ENCODE data around the gene PGAP2. TPM values are rescaled to one million over a fixed set of nuclear protein-coding genes. Genes with fewer than 3 reads are reported as not detected.

Gene PGAP2
- total and polyA plus RNA-seq, 2 of the 13 experiments (the other 11 are each of a cell fraction or from before 2014, with no cell fraction given), result 21.5 to 47.8 TPM

GRCh38 chr11:3841426-3842350 is 33.3 kb downstream of the PGAP2 start (continued):
- TF ChIP-seq NONO (IDR thresholded peaks at IDR 0.05), result no peak
- 0 out of 2 replicates have a peak, but pooled peaks have one; percentile 16 for TF ChIP-seq NONO (CRISPR knock-in tag; conservative IDR thresholded peaks at IDR 0.05)
- no peak for TF ChIP-seq HNF4G (IDR thresholded peaks at IDR 0.05; ENCODE audit: borderline replicate concordance, low read depth, low read length)
- peak; percentile 52; the same call in 1 of the 2 replicates for TF ChIP-seq HNF4G (CRISPR knock-in tag; IDR thresholded peaks at IDR 0.05; ENCODE audit: borderline replicate concordance, low read depth)
- 0 out of 2 replicates have a peak, but pooled peaks have one; percentile 19 for TF ChIP-seq MEIS1 (CRISPR knock-in tag; IDR thresholded peaks at IDR 0.05; ENCODE audit: borderline replicate concordance)
- TF ChIP-seq ATF3 (CRISPR knock-in tag; IDR thresholded peaks at IDR 0.05), result 0 out of 2 replicates have a peak, but pooled peaks have one; percentile 24
- TF ChIP-seq TAF1 (CRISPR knock-in tag; IDR thresholded peaks at IDR 0.05), result 0 out of 2 replicates have a peak, but pooled peaks have one; percentile 22
- TF ChIP-seq ELK4 (CRISPR knock-in tag; IDR thresholded peaks at IDR 0.05; ENCODE audit: borderline replicate concordance), result no peak
- TF ChIP-seq EEA1 (CRISPR knock-in tag; IDR thresholded peaks at IDR 0.05; ENCODE audit: borderline replicate concordance), result peak; percentile 65; the same call in 1 of the 2 replicates
- TF ChIP-seq PPARG (CRISPR knock-in tag; conservative IDR thresholded peaks at IDR 0.05), result peak; percentile 28; the same call in 1 of the 2 replicates
- TF ChIP-seq ZNF296 (CRISPR knock-in tag; conservative IDR thresholded peaks at IDR 0.05), result 0 out of 2 replicates have a peak, but pooled peaks have one; percentile 38
- TF ChIP-seq MXD3 (CRISPR knock-in tag; IDR thresholded peaks at IDR 0.05), result 0 out of 2 replicates have a peak, but pooled peaks have one; percentile 33
- 0 out of 2 replicates have a peak, but pooled peaks have one; percentile 71 for TF ChIP-seq ZNF557 (CRISPR knock-in tag; IDR thresholded peaks at IDR 0.05)
- peak; percentile 65 for TF ChIP-seq IRF2 (CRISPR knock-in tag; IDR thresholded peaks at IDR 0.05)
- no peak for TF ChIP-seq SRF (IDR thresholded peaks at IDR 0.05; ENCODE audit: low read depth, low read length)
- TF ChIP-seq ZNF331 (CRISPR knock-in tag; IDR thresholded peaks at IDR 0.05), result peak; percentile 76
- TF ChIP-seq IKZF4 (CRISPR knock-in tag; IDR thresholded peaks at IDR 0.05; ENCODE audit: borderline replicate concordance, low read depth, not compliant biosample characterization), result no peak
- no peak for TF ChIP-seq ZNF207 (IDR thresholded peaks at IDR 0.05; ENCODE audit: borderline replicate concordance)
- peak; percentile 56; the same call in 1 of the 2 replicates for TF ChIP-seq ZNF205 (CRISPR knock-in tag; IDR thresholded peaks at IDR 0.05)
- no peak for TF ChIP-seq ARNTL (CRISPR knock-in tag; IDR thresholded peaks at IDR 0.05)
- TF ChIP-seq ZBTB21 (CRISPR knock-in tag; IDR thresholded peaks at IDR 0.05), result no peak
- 0 out of 2 replicates have a peak, but pooled peaks have one; percentile 32 for TF ChIP-seq ZNF275 (CRISPR knock-in tag; IDR thresholded peaks at IDR 0.05; ENCODE audit: borderline replicate concordance)
- peak; percentile 83 for TF ChIP-seq ZFX (CRISPR knock-in tag; IDR thresholded peaks at IDR 0.05; ENCODE audit: low read depth)

All from HepG2 (cell line).